BLaER1 (cell line): ENCODE results near the gene UBTFL1.
"Not testable (repeated sequence)": the region's sequence is repeated elsewhere in the genome, so short reads cannot be mapped to it uniquely, and the experiment has no call there.

Experiments used
- H3K27ac ChIP-seq: shearing (Covaris generic); formaldehyde crosslinking; 2 replicates; pipeline ENCODE4 v1.8.1; 2022
- H3K27me3 ChIP-seq: shearing (Covaris generic); formaldehyde crosslinking; 2 replicates; pipeline ENCODE4 v1.8.1; 2022
- H3K36me3 ChIP-seq: shearing (Covaris generic); formaldehyde crosslinking; 2 replicates; pipeline ENCODE4 v1.8.1; 2022
- H3K4me1 ChIP-seq: shearing (Covaris generic); formaldehyde crosslinking; 2 replicates; pipeline ENCODE4 v1.8.1; 2022
- H3K4me2 ChIP-seq: shearing (Covaris generic); formaldehyde crosslinking; 2 replicates; pipeline ENCODE4 v1.8.1; 2022
- H3K4me3 ChIP-seq: shearing (Covaris generic); formaldehyde crosslinking; 2 replicates; pipeline ENCODE4 v1.8.1; 2022
- H3K9ac ChIP-seq: shearing (Covaris generic); formaldehyde crosslinking; 2 replicates; pipeline ENCODE4 v1.8.1; 2022
- H3K9me3 ChIP-seq: shearing (Covaris generic); formaldehyde crosslinking; 2 replicates; pipeline ENCODE4 v1.8.1; 2022
- H4K20me1 ChIP-seq: shearing (Covaris generic); formaldehyde crosslinking; 2 replicates; pipeline ENCODE4 v1.8.1; 2022
- Cebpa-rat ChIP-seq: shearing (Covaris generic); IDR thresholded peaks from 2 replicates; pipeline ENCODE4 v1.8.1; 2022

Gene UBTFL1, protein sequence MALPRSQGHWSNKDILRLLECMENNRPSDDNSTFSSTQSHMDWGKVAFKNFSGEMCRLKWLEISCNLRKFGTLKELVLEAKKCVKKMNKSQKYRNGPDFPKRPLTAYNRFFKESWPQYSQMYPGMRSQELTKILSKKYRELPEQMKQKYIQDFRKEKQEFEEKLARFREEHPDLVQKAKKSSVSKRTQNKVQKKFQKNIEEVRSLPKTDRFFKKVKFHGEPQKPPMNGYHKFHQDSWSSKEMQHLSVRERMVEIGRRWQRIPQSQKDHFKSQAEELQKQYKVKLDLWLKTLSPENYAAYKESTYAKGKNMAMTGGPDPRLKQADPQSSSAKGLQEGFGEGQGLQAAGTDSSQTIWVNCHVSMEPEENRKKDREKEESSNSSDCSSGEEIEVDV

DNA sequence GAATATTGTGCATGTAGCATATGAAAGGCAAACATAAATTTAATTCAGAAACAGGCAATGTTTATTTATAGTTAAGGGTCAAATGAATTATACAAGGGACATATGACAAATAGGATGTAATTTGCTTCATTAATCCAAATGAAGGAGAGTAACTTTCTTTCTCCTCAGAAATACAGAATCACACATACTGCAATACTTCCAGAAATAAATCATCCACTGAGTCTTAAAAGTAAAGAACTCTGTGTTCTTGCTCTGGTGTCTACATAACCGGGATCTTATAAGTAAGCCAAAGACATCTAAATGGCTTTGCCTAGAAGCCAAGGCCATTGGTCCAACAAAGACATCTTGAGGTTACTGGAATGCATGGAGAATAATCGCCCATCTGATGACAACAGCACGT, at the start of gene UBTFL1:
Gene UBTFL1 (plus strand): TSS at position 301 of the 400 bp plus-strand sequence. CDS start 0 bp downstream, at position 301.
- H3K4me2 ChIP-seq, H3K36me3 ChIP-seq, H3K27ac ChIP-seq, H3K4me3 ChIP-seq, H3K27me3 ChIP-seq, H3K4me1 ChIP-seq, H3K9me3 ChIP-seq, H3K9ac ChIP-seq, H4K20me1 ChIP-seq: not testable (repeated sequence)

DNA sequence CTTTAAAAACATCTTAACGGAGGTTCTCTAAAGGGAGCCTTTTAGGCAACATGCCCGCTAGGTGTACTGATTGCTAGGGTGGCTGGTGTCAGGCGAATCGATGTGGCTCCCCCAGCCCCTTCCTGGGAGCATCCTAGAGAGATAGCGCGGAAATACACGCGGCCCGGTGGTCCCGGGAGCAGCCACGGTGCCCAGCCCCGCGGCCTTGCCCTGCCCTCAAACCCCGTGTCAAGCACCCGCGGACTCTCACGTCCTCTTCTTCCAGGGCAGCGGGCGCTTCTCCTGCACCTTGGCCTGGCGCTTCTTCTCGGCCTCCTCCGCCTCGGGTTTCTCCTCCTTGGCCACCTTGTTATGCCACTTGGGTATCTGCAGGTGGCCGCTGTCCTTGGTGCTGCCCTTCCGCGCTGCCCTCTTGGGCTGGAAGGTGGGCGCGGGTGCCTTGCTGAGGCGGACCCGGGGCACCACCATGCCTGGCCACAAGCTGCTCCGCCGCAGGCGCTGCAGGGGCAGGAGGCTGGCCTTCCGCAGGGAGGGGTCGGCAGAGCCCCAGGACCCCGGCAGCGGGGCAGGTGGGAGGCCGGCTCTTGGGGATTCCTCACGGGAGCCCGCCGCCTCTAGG, 34.0 kb upstream of the UBTFL1 start:
- H3K36me3 ChIP-seq, H4K20me1 ChIP-seq, H3K27me3 ChIP-seq, H3K4me1 ChIP-seq, H3K4me2 ChIP-seq, H3K9me3 ChIP-seq, H3K4me3 ChIP-seq, H3K27ac ChIP-seq, H3K9ac ChIP-seq: not testable (repeated sequence)

DNA sequence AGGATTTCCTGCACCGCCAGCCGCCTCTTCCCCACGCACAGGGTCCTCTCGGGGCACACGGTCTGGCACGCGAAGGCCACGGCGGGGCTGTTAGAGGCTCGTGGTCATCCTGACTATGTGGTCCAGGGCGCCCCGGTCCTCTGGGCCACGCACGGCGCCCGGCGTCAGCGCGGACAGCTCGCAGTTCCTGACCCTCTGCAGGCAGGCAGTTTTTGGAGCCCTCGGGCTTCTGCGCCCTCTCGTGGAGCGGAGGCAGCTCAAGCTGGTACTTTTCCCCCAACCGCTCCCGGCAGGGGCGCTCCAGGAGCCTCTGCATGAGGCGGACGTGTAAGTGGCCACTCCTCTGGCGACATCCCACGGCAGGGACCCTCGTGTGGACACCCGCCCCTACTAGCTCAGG, 33.4 kb upstream of the UBTFL1 start:
- not testable (repeated sequence) for H3K9me3 ChIP-seq, H4K20me1 ChIP-seq, H3K27ac ChIP-seq, H3K9ac ChIP-seq, H3K27me3 ChIP-seq, H3K4me3 ChIP-seq, H3K4me1 ChIP-seq, H3K36me3 ChIP-seq, H3K4me2 ChIP-seq

DNA sequence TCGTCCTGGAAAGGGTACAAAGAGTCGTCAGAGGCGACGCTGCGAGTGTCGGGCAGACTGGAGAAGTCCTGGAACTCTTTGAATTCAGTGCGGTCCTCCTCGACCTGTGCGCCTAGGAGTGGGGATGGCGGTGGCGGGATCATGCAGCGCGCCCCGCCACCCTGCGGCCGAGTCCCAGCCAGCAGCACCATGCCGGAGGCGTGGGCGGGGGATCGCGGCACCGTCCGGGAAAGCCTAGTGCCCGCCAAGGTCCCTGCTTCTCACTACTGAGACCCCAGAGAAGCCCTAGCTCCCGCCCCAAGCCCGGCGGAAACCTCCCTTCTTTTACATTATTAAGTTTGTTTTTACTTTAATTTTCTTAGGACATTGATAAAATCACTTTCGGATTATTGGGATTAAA, 32.2 kb upstream of the UBTFL1 start:
- H3K36me3 ChIP-seq, H4K20me1 ChIP-seq, H3K9me3 ChIP-seq, H3K9ac ChIP-seq, H3K4me3 ChIP-seq, H3K27ac ChIP-seq, H3K4me2 ChIP-seq, H3K27me3 ChIP-seq, H3K4me1 ChIP-seq: not testable (repeated sequence)

DNA sequence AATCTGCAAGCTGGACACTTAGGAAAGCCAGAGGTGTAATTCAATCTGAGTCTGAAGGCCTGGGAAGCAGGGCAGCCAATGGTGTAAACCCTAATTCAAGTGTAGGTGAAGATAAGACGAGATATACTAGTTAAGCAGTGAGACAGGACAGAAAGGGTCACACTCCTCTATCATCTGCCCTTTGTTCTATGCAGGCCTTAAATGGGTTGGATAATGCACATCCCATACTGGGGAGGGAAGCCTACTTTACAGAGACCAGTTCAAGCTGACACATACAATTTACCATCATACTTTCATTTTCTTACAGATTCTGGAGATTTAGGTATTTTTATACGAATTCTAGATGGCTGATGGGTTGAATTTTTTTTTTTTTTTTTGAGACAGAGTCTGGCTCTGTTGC, 3.0 kb downstream of the UBTFL1 start:
- H3K4me1 ChIP-seq, H3K36me3 ChIP-seq, H3K27ac ChIP-seq, H3K27me3 ChIP-seq, H3K4me3 ChIP-seq, H3K4me2 ChIP-seq, H4K20me1 ChIP-seq, H3K9me3 ChIP-seq, H3K9ac ChIP-seq: not testable (repeated sequence)

DNA sequence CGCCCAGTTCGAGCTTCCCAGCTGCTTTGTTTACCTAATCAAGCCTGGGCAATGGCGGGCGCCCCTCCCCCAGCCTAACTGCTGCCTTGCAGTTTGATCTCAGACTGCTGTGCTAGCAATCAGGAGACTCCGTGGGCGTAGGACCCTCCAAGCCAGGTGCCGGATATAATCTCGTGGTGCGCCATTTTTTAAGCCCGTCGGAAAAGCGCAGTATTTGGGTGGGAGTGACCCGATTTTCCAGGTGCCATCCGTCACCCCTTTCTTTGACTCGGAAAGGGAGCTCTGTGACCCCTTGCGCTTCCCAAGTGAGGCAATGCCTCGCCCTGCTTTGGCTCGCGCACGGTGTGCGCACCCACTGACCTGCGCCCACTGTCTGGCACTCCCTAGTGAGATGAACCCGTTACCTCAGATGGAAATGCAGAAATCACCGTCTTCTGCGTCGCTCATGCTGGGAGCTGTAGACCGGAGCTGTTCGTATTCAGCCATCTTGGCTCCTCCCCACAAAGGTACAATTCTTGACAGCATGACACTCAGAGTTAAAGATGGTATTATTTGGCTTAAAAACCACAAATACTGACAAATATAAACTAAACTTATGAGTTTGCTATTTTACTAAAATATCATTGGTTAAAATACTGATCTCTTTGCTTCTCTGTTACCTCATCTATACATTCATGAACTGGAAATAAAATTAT, 9.6 kb downstream of the UBTFL1 start:
- H3K36me3 ChIP-seq, H3K9me3 ChIP-seq, H3K9ac ChIP-seq, H3K27ac ChIP-seq, H3K27me3 ChIP-seq, H4K20me1 ChIP-seq, H3K4me2 ChIP-seq, H3K4me3 ChIP-seq, H3K4me1 ChIP-seq: not testable (repeated sequence)

DNA sequence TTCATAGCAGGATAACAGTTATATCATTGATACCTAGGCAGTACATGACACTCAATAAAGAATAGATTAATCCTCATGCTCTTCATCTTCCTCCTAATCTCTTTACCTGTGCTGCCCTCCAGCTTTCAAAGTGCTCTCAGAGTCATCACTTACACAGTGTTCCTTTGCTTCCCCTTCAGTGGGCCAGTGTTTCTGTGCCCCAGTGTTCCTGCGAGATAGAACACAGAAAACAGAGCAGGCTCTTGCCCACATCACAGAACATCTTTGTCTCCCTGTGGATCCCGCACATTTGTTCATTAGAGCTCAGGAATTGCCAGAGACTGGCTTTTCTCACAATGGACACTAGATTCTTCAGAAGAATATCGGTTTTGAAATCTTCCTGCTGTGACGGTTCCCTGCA, 12.5 kb downstream of the UBTFL1 start:
- not testable (repeated sequence) for H3K36me3 ChIP-seq, H3K4me3 ChIP-seq, H4K20me1 ChIP-seq, H3K27me3 ChIP-seq, H3K4me1 ChIP-seq, H3K9me3 ChIP-seq, H3K27ac ChIP-seq, H3K9ac ChIP-seq, H3K4me2 ChIP-seq

DNA sequence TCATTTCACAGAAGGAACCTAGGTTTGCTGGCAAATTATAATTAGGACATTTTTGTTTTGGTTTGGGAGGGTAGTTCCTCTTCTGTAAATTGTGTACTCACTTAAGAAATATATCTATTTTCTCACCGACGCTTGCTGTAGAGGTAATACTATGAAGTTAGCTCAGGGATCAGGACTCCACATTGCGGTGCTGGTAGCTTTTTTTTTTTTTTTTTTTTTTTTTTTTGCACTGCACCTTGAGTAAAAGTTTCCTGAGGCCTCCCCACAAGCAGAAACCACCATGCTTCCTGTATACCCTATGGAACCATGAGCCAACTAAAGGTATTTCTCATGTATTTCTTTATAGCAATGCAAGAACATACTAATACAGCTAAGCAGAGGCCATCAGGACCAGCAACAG, 14.7 kb downstream of the UBTFL1 start:
- H3K4me3 ChIP-seq: no peak overlapping the region
- no peaks in the 10 kb centered on the region for H3K36me3 ChIP-seq

DNA sequence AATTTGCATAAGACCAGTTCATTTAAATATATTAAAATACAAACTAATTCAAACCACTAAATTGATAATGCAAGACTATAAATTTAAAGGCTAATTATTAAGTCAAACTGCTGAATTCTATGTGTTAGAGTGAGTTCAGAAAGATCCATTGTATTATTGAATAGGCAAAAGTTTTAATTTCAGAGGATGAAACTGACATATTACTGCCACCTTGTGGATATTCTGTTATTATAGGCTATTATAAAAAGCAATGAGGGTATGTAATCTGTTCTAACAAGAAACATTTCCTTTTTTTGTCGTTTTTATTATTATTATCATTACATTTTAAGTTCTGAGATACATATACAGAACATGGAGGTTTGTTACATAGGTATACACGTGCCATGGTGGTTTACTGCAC, 27.8 kb downstream of the UBTFL1 start:
- H3K4me3 ChIP-seq: no peak overlapping the region
- no peaks in the 10 kb centered on the region for H3K9me3 ChIP-seq
- H3K36me3 ChIP-seq: no peaks in the 10 kb centered on the region
- no peak overlapping the region for H3K27ac ChIP-seq
- no peaks in the 10 kb centered on the region for H4K20me1 ChIP-seq
- no peak overlapping the region for H3K4me2 ChIP-seq
- no peak for TF ChIP-seq Cebpa-rat
- no peaks in the 10 kb centered on the region for H3K4me1 ChIP-seq
- no peaks in the 10 kb centered on the region for H3K27me3 ChIP-seq
- H3K9ac ChIP-seq: no peak overlapping the region

More for the DNA sequence above, 14.7 kb downstream of the UBTFL1 start:
- peaks cover 6% of the 10 kb centered on the region; the same call in 1 of the 2 replicates for H3K4me1 ChIP-seq
- H3K4me2 ChIP-seq: no peak overlapping the region
- H3K9ac ChIP-seq: no peak overlapping the region
- no peak for TF ChIP-seq Cebpa-rat
- no peaks in the 10 kb centered on the region for H4K20me1 ChIP-seq
- no peaks in the 10 kb centered on the region for H3K9me3 ChIP-seq
- H3K27me3 ChIP-seq: no peaks in the 10 kb centered on the region
- H3K27ac ChIP-seq: no peak overlapping the region

DNA sequence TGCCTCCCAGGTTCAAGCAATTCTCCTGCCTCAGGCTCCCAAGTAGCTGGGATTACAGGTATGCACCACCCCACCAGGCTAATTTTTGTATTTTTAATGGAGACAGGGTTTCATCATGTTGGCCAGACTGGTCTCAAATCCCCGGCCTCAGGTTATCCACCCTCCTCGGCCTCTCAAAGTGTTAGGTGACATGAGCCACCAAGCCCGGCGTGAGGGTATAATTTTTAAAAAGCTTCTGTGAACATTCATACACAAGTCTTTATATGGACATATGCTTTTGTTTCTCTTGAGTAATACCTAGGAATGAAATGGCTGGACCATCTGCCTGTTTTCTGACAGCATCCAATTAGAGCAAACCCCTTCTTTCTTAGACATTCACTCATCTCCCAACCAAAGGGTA, 34.4 kb downstream of the UBTFL1 start:
- Histone ChIP-seq H3K36me3 (no peaks in the 10 kb centered on the region), H3K9ac (no peak overlapping the region), H3K27me3 (no peaks in the 10 kb centered on the region), H3K9me3 (no peaks in the 10 kb centered on the region), H3K27ac (no peak overlapping the region), H3K4me2 (no peak overlapping the region), H4K20me1 (no peaks in the 10 kb centered on the region), H3K4me3 (no peak overlapping the region), H3K4me1 (no peaks in the 10 kb centered on the region)
- no peak for TF ChIP-seq Cebpa-rat
